ENCODE data around the gene TPSG1.
"Not testable (repeated sequence)": the region's sequence is repeated elsewhere in the genome, so short reads cannot be mapped to it uniquely, and the experiment has no call there.

TPSG1 gene

DNA sequence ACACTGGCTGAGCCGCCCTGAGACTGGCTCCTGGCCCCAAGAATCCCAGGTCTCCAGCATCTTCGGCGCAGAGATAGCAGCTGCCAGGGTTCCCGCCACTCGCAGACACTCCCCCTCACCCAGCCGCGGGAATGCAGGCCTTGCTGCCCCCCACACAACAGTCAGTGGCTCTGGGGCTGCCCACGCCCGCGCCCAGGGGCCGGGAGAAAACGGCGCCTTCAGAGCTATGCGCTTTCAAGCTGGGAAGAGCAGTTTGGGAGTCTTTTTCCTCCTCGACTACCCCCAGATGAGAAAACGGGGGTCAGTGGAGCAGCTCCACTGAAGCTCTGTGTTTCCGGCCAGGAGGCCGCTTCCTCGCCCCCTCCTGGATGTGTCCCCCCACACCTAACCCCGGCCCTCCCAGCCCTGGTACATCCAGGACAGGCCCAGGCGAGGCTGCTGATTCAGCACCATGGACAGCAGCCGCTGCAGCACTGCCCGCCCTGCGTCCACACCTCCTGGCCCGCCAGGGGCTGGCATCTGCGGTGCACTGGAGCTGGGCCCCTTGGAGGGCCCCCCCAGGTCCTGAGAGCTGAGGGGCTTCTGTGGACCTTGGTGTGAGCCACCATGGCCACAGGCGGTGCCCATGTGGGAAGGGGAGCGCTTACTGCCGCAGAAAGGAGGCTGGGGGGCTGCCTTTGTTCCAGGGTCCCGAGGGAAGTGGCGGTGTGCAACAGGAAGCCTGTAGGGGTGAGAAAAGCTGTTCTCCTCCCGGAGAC is 36.5 kb downstream of the TPSG1 start:
- ATAC-seq (ENCODE audit: low read depth) (peak; percentile 76), DNase-seq (ENCODE audit: low spot score) (no peak)
- no peaks in the 10 kb centered on the region for H3K36me3 ChIP-seq (ENCODE audit: low read depth)

DNA sequence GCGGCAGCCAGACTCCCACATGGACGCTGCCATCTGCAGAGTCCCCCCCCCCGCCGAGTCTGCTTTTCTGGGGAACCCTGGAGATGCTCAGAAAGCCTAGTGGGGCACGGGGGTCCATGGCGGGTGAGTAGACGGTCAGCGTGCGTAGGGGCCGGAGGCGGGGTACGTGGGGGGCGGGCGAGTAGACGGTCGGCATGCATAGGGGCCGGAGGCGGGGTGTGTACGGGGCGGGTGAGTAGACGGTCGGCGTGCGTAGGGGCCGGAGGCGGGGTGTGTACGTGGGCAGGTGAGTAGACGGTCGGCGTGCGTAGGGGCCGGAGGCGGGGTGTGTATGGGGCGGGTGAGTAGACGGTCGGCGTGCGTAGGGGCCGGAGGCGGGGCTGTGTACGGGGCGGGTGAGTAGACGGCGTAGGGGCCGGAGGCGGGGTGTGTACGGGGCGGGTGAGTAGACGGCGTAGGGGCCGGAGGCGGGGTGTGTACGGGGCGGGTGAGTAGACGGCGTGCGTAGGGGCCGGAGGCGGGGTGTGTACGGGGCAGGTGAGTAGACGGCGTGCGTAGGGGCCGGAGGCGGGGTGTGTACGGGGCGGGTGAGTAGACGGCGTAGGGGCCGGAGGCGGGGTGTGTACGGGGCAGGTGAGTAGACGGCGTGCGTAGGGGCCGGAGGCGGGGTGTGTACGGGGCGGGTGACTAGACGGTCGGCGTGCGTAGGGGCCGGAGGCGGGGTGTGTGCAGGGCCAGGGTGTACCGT is 39.4 kb downstream of the TPSG1 start:
- H3K4me1 ChIP-seq (ENCODE audit: insufficient read depth, poor library complexity, severe bottlenecking); H3K27ac ChIP-seq (ENCODE audit: poor library complexity, severe bottlenecking); H3K27me3 ChIP-seq (ENCODE audit: insufficient read depth, poor library complexity, severe bottlenecking); H3K4me3 ChIP-seq (ENCODE audit: severe bottlenecking); ATAC-seq (ENCODE audit: low read depth); H3K36me3 ChIP-seq (ENCODE audit: low read depth); H3K9me3 ChIP-seq (ENCODE audit: severe bottlenecking): not testable (repeated sequence)
- DNase-seq (ENCODE audit: low spot score): peak; percentile 85

More for the DNA sequence above, 36.5 kb downstream of the TPSG1 start:
- H3K9me3 ChIP-seq (ENCODE audit: severe bottlenecking): no peaks in the 10 kb centered on the region
- no peak overlapping the region for H3K27ac ChIP-seq (ENCODE audit: poor library complexity, severe bottlenecking)
- peaks cover 3% of the 10 kb centered on the region for H3K27me3 ChIP-seq (ENCODE audit: insufficient read depth, poor library complexity, severe bottlenecking)
- TF ChIP-seq, protein P1, sequence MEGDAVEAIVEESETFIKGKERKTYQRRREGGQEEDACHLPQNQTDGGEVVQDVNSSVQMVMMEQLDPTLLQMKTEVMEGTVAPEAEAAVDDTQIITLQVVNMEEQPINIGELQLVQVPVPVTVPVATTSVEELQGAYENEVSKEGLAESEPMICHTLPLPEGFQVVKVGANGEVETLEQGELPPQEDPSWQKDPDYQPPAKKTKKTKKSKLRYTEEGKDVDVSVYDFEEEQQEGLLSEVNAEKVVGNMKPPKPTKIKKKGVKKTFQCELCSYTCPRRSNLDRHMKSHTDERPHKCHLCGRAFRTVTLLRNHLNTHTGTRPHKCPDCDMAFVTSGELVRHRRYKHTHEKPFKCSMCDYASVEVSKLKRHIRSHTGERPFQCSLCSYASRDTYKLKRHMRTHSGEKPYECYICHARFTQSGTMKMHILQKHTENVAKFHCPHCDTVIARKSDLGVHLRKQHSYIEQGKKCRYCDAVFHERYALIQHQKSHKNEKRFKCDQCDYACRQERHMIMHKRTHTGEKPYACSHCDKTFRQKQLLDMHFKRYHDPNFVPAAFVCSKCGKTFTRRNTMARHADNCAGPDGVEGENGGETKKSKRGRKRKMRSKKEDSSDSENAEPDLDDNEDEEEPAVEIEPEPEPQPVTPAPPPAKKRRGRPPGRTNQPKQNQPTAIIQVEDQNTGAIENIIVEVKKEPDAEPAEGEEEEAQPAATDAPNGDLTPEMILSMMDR (IDR thresholded peaks at IDR 0.05; ENCODE audit: poor library complexity, severe bottlenecking): no peak
- no peak overlapping the region for H3K4me3 ChIP-seq (ENCODE audit: severe bottlenecking)
- H3K4me1 ChIP-seq (ENCODE audit: insufficient read depth, poor library complexity, severe bottlenecking): no peaks in the 10 kb centered on the region

DNA sequence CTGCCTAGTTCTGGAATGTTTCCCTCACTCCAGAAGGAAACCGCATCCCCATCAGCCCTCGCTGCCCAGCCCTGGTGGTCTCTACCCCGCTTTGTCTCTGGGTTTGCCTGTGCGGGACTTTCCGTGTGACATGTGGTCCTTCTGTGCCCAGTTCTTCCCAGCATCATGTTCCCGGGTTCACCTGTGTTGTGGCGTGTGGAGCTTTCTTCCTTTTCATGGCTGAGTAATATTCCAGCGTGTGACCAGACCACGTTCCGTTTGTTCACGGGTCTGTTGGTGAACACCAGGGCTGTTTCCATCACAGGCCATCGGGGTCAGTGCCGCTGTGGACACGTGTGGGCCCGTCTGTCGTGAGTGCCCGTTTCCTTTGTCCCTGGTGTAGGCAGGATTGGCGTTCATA is 40.1 kb downstream of the TPSG1 start:
- ATAC-seq (ENCODE audit: low read depth) (no peak), DNase-seq (ENCODE audit: low spot score) (no peak)
- H3K36me3 ChIP-seq (ENCODE audit: low read depth): no peaks in the 10 kb centered on the region
- no peaks in the 10 kb centered on the region for H3K4me1 ChIP-seq (ENCODE audit: insufficient read depth, poor library complexity, severe bottlenecking)
- peaks cover 3% of the 10 kb centered on the region for H3K27me3 ChIP-seq (ENCODE audit: insufficient read depth, poor library complexity, severe bottlenecking)
- H3K4me3 ChIP-seq (ENCODE audit: severe bottlenecking): no peak overlapping the region
- TF ChIP-seq, protein P1 (IDR thresholded peaks at IDR 0.05; ENCODE audit: poor library complexity, severe bottlenecking): no peak
- H3K27ac ChIP-seq (ENCODE audit: poor library complexity, severe bottlenecking): no peak overlapping the region
- no peaks in the 10 kb centered on the region for H3K9me3 ChIP-seq (ENCODE audit: severe bottlenecking)

DNA sequence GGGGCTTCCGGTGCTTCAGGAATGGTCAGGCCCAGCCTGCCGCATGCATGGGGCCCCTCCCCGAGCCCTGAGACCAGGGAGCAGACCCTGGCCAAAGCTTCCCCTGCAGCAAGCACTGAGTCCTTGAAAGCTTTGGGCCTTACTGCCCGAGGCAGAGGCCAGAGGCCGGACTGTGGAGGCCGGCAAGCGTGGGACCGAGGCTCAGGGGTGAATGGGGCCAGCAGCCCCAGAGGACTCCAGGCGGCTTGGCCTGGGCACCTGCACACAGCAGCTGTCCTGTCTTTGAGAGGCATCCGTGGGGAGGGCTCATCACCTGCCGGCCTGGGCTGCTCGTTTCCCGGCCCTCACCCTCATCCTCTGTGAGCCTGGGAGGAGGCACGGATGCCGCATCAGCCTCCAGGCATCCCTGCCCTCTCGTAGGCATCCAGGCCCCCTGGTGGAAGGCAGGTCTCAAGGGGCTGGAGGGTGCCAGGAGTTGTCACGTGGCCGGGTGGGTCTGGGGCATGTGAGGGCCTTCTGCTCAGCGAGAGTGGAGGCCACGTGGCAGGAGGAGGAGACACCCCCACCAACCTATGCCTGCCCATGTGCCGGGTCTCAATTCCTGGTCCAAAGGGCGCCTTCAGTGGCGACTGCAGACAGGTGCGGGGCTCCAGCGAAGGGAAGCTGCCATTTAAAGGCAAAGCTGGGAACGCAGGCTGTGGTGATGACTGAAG is 40.8 kb downstream of the TPSG1 start:
- Histone ChIP-seq H3K4me1 (ENCODE audit: insufficient read depth, poor library complexity, severe bottlenecking) (no peaks in the 10 kb centered on the region), H3K27ac (ENCODE audit: poor library complexity, severe bottlenecking) (no peak overlapping the region), H3K27me3 (ENCODE audit: insufficient read depth, poor library complexity, severe bottlenecking) (peaks cover 3% of the 10 kb centered on the region), H3K9me3 (ENCODE audit: severe bottlenecking) (no peaks in the 10 kb centered on the region), H3K36me3 (ENCODE audit: low read depth) (no peaks in the 10 kb centered on the region), H3K4me3 (ENCODE audit: severe bottlenecking) (no peak overlapping the region)
- TF ChIP-seq, protein P1 (IDR thresholded peaks at IDR 0.05; ENCODE audit: poor library complexity, severe bottlenecking): no peak
- no peak for DNase-seq (ENCODE audit: low spot score)
- ATAC-seq (ENCODE audit: low read depth): no peak
